Neutrophil (primary cell): ENCODE measurements around the gene TMBIM1.

ENCODE experiments used
- H3K27ac ChIP-seq: fragments of 200-600 bp; sonication (generic); 2 replicates; pipeline ENCODE4 v1.5.1; 2016; ENCODE audit warnings: mild to moderate bottlenecking, moderate library complexity
- H3K27me3 ChIP-seq: fragments of 200-600 bp; sonication (generic); 2 replicates; pipeline ENCODE4 v1.6.0; 2016; ENCODE audit warnings: mild to moderate bottlenecking
- H3K36me3 ChIP-seq: fragments of 200-600 bp; sonication (generic); 2 replicates; pipeline ENCODE4 v1.5.1; 2017
- H3K4me1 ChIP-seq, 2 experiments: fragments of 200-600 bp in 1 of 2; sonication (generic) in 1 of 2; 1 replicate in 1 of 2; 2 replicates in 1 of 2; pipeline versions ENCODE4 v1.5.1 to v1.6.1; 2013 to 2016; ENCODE audit warnings: low read depth in 1 of 2, low read length in 1 of 2, mild to moderate bottlenecking in 1 of 2, moderate library complexity in 1 of 2; ENCODE audit not compliant: control insufficient read depth in 1 of 2, insufficient read depth in 1 of 2
- H3K4me3 ChIP-seq, 2 experiments: fragments of 200-600 bp in 1 of 2; sonication (generic) in 1 of 2; 1 replicate in 1 of 2; 2 replicates in 1 of 2; pipeline ENCODE4 v1.5.1; 2013 to 2016; ENCODE audit warnings: low read depth in 1 of 2, low read length in 1 of 2, mild to moderate bottlenecking in 1 of 2, moderate library complexity in 1 of 2
- H3K9me3 ChIP-seq: fragments of 200-600 bp; sonication (generic); 2 replicates; pipeline ENCODE4 v1.5.1; 2016
- CTCF ChIP-seq: fragments of 200-600 bp; sonication (generic); IDR thresholded peaks from 2 replicates; pipeline ENCODE4 v1.5.1; 2016; ENCODE audit warnings: antibody characterized with exemption

TMBIM1 gene

DNA sequence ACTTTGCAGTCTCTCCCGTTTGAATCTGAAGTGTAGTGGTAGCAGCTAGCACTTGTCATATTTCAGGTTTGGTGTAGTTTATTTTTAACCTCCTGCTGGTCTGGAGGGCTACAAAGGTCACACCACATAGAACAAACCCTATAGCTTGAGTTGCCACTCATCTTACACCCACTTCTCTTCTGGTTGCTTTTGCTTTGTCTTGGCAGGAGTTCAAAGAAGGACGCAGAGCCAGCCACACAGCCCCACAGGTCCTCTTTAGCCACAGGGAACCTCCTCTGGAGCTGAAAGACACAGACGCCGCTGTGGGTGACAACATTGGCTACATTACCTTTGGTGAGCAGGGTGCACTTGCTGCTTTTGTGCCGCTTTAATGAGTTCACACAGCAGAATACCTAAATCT is 47.1 kb downstream of the TMBIM1 start:
- Histone ChIP-seq H3K27me3 (no peaks in the 10 kb centered on the region), H3K27ac (no peak overlapping the region), H3K36me3 (peaks cover 100% of the 10 kb centered on the region), H3K9me3 (peaks cover 9% of the 10 kb centered on the region), H3K4me3 (no peak overlapping the region), H3K4me1 (no peaks in the 10 kb centered on the region)
- TF ChIP-seq CTCF, result no peak

- no peaks in the 10 kb centered on the region for H3K27me3 ChIP-seq
- H3K27ac ChIP-seq, result peak overlapping the region; percentile 10
- peaks cover 4% of the 10 kb centered on the region for H3K9me3 ChIP-seq
- TF ChIP-seq CTCF, result no peak
- H3K4me3 ChIP-seq, result no peak overlapping the region
- H3K36me3 ChIP-seq, result peaks cover 100% of the 10 kb centered on the region
- H3K4me1 ChIP-seq, result no peaks in the 10 kb centered on the region
Observed at GRCh38 chr2:218244665-218245064, 47.6 kb downstream of the TMBIM1 start.

- H3K27ac ChIP-seq, result no peak overlapping the region
- H3K9me3 ChIP-seq, result no peaks in the 10 kb centered on the region
- TF ChIP-seq CTCF, result no peak
- peaks cover 100% of the 10 kb centered on the region for H3K36me3 ChIP-seq
- no peak overlapping the region for H3K4me3 ChIP-seq
- no peaks in the 10 kb centered on the region for H3K4me1 ChIP-seq
- no peaks in the 10 kb centered on the region for H3K27me3 ChIP-seq
Observed at GRCh38 chr2:218244204-218244603, 48.1 kb downstream of the TMBIM1 start.

DNA sequence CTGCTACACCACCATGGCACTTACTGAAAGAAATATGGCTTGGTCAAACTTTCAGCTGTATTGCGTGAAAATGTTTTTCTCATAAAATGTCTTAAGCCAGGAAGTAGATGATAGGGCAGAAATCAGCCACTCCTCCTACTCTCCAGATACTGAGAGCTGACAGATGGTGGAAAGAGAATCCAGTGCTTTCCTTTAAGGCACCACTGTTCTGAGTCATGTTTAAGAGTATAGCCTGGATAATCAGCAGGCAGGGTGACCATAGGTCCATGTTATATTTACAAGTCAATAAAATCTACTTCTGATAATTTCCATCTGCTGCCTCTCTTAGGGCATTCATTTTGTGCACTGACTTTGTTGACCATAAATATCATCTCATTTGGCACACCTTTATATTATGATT is 53.4 kb downstream of the TMBIM1 start:
- peaks cover 100% of the 10 kb centered on the region for H3K36me3 ChIP-seq

GRCh38 chr2:218236829-218237228 is 55.5 kb downstream of the TMBIM1 start:
- H3K27me3 ChIP-seq, result no peaks in the 10 kb centered on the region
- TF ChIP-seq CTCF, result no peak
- H3K4me1 ChIP-seq, result peaks cover 0 to under 1% of the 10 kb centered on the region in 2 experiments
- H3K9me3 ChIP-seq, result no peaks in the 10 kb centered on the region
- no peak overlapping the region for H3K27ac ChIP-seq
- no peak overlapping the region for H3K4me3 ChIP-seq
- peaks cover 99% of the 10 kb centered on the region for H3K36me3 ChIP-seq

More for the DNA sequence above, 53.4 kb downstream of the TMBIM1 start:
- Histone ChIP-seq H3K9me3 (no peaks in the 10 kb centered on the region), H3K4me3 (no peak overlapping the region), H3K27ac (no peak overlapping the region), H3K27me3 (no peaks in the 10 kb centered on the region), H3K4me1 (no peaks in the 10 kb centered on the region)
- no peak for TF ChIP-seq CTCF

DNA sequence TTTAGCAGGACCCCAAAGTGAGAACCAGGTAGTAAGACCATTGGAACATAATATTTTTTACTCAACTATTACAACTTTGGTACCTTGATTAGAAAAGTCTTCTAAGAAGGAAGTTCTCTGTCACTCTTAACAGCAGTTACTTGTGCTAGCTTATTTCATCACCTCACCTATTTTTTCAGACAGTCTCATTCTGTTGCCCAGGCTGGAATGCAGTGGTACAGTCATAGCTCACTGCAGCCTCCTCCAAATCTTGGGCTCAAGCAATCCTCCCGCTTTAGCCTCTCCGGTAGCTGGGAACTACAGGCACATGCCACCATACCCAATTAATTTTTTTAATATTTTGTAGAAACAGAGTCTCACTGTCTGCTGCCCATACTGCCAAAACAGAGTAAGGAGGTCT is 57.3 kb downstream of the TMBIM1 start:
- Histone ChIP-seq H3K27me3 (no peaks in the 10 kb centered on the region), H3K4me1 (peaks cover 16 to 19% of the 10 kb centered on the region in 2 experiments), H3K4me3 (no peak overlapping the region), H3K9me3 (no peaks in the 10 kb centered on the region), H3K36me3 (peaks cover 98% of the 10 kb centered on the region), H3K27ac (peak overlapping the region; percentile 24)
- TF ChIP-seq CTCF, result no peak
